ENCODE measurements around the gene PRAC1.

The PRAC1 gene

GRCh38 chr17:48737330-48738043, 15.2 kb upstream of the PRAC1 start:
- TF ChIP-seq CTCF (IDR thresholded peaks at IDR 0.05; ENCODE audit: insufficient read depth, low read depth, low read length, missing control alignments), result no peak
- H3K4me3 ChIP-seq (ENCODE audit: low read length), result no peak overlapping the region
- no peak for DNase-seq (ENCODE audit: low read depth)

GRCh38 chr17:48735062-48735351, 12.7 kb upstream of the PRAC1 start:
- TF ChIP-seq CTCF (IDR thresholded peaks at IDR 0.05; ENCODE audit: insufficient read depth, low read depth, low read length, missing control alignments), result no peak
- no peak overlapping the region for H3K4me3 ChIP-seq (ENCODE audit: low read length)
- no peak for DNase-seq (ENCODE audit: low read depth)

GRCh38 chr17:48734333-48735061, 12.2 kb upstream of the PRAC1 start:
- DNase-seq (ENCODE audit: low read depth), result no peak
- TF ChIP-seq CTCF (IDR thresholded peaks at IDR 0.05; ENCODE audit: insufficient read depth, low read depth, low read length, missing control alignments), result no peak

GRCh38 chr17:48733632-48734328, 11.5 kb upstream of the PRAC1 start:
- TF ChIP-seq CTCF (IDR thresholded peaks at IDR 0.05; ENCODE audit: insufficient read depth, low read depth, low read length, missing control alignments), result no peak
- DNase-seq (ENCODE audit: low read depth), result no peak
- H3K4me3 ChIP-seq (ENCODE audit: low read length), result no peak overlapping the region

More at GRCh38 chr17:48734333-48735061, 12.2 kb upstream of the PRAC1 start:
- no peak overlapping the region for H3K4me3 ChIP-seq (ENCODE audit: low read length)

- TF ChIP-seq CTCF (IDR thresholded peaks at IDR 0.05; ENCODE audit: insufficient read depth, low read depth, low read length, missing control alignments), result no peak
- no peak overlapping the region for H3K4me3 ChIP-seq (ENCODE audit: low read length)
- DNase-seq (ENCODE audit: low read depth), result no peak
These were observed 10.6 kb upstream of the PRAC1 start for GRCh38 chr17:48732688-48733629.

- DNase-seq (ENCODE audit: low read depth), result no peak
- TF ChIP-seq CTCF (IDR thresholded peaks at IDR 0.05; ENCODE audit: insufficient read depth, low read depth, low read length, missing control alignments), result no peak
- no peak overlapping the region for H3K4me3 ChIP-seq (ENCODE audit: low read length)
These were observed 9.0 kb upstream of the PRAC1 start for GRCh38 chr17:48731355-48731754.

Data from epithelial cell of esophagus (primary cell).